Measurements from ENCODE around the gene PPP1R10.

The PPP1R10 gene

GRCh38 chr6:30617565-30618269 is 674 bp upstream of the PPP1R10 start, which contains the start of gene MRPS18B:
TSS of gene MRPS18B (plus strand) at chr6:30617840. CDS start at chr6:30617866, 26 bp downstream.
- peak within 1 kb of the TSS; percentile 99 for H3K27ac ChIP-seq
- no peak for TF ChIP-seq CTCF (IDR thresholded peaks at IDR 0.05)
- no peak for TF ChIP-seq ZFX (IDR thresholded peaks at IDR 0.05; ENCODE audit: borderline replicate concordance)

- peak overlapping the region; percentile 99 for H3K27ac ChIP-seq
- no peak for TF ChIP-seq CTCF (IDR thresholded peaks at IDR 0.05)
- TF ChIP-seq ZFX (IDR thresholded peaks at IDR 0.05; ENCODE audit: borderline replicate concordance): no peak
These were observed 859 bp downstream of the PPP1R10 start for GRCh38 chr6:30615958-30616810.

GRCh38 chr6:30615219-30615957 is 1.7 kb downstream of the PPP1R10 start:
- TF ChIP-seq ZFX (IDR thresholded peaks at IDR 0.05; ENCODE audit: borderline replicate concordance) (no peak), CTCF (IDR thresholded peaks at IDR 0.05) (no peak)
- peak overlapping the region; percentile 99 for H3K27ac ChIP-seq

- H3K27ac ChIP-seq: peak overlapping the region; percentile 99
- TF ChIP-seq ZFX (IDR thresholded peaks at IDR 0.05; ENCODE audit: borderline replicate concordance) (no peak), CTCF (IDR thresholded peaks at IDR 0.05) (no peak)
These were observed 2.2 kb downstream of the PPP1R10 start for GRCh38 chr6:30614843-30615218.

GRCh38 chr6:30614044-30614842 is 2.8 kb downstream of the PPP1R10 start:
- H3K27ac ChIP-seq: peak overlapping the region; percentile 99
- TF ChIP-seq ZFX (IDR thresholded peaks at IDR 0.05; ENCODE audit: borderline replicate concordance) (no peak), CTCF (IDR thresholded peaks at IDR 0.05) (no peak)

- TF ChIP-seq CTCF (IDR thresholded peaks at IDR 0.05): no peak
- TF ChIP-seq ZFX (IDR thresholded peaks at IDR 0.05; ENCODE audit: borderline replicate concordance): no peak
- H3K27ac ChIP-seq: peak overlapping the region; percentile 99
These were observed 3.6 kb downstream of the PPP1R10 start for GRCh38 chr6:30613251-30614043.

Measured in 22Rv1 (cell line).